ENCODE measurements around the gene RYR1.
"Not testable (repeated sequence)": the region's sequence is repeated elsewhere in the genome, so short reads cannot be mapped to it uniquely, and the experiment has no call there.

RYR1 gene

DNA sequence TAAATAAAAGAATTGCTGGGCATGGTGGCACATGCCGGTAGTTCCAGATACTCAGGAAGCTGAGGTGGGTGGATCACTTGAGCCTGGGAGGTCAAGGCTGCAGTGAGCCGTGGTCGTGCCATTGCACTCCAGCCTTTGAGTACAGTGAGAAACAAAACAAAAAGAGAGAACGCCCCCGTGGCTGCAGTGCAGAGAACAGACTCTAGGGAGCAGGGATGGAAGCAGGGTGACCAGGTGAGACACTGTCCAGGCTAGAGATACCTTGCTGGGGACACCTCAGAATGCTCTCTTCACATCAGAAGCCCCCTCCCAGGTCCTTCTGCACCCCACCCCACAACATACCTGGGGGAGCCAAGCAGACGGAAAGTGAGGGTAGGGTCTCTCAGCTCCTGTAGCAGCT, 159.4 kb downstream of the RYR1 start:
- TF ChIP-seq POLR2A (IDR thresholded peaks at IDR 0.05; ENCODE audit: low read depth, low read length) (no peak), POLR2AphosphoS5 (IDR thresholded peaks at IDR 0.05; ENCODE audit: low read depth, low read length) (no peak), TAF1 (IDR thresholded peaks at IDR 0.05; ENCODE audit: borderline replicate concordance, low read depth, low read length) (no peak)

GRCh38 chr19:38596057-38596981, 162.8 kb downstream of the RYR1 start:
- DNase-seq (ENCODE audit: insufficient read length): no peak
- TF ChIP-seq TAF1 (IDR thresholded peaks at IDR 0.05; ENCODE audit: borderline replicate concordance, low read depth, low read length) (no peak), POLR2A (IDR thresholded peaks at IDR 0.05; ENCODE audit: low read depth, low read length) (no peak), POLR2AphosphoS5 (IDR thresholded peaks at IDR 0.05; ENCODE audit: low read depth, low read length) (no peak)
- FAIRE-seq: no peak

More for the DNA sequence above, 159.4 kb downstream of the RYR1 start:
- FAIRE-seq (no peak), DNase-seq (ENCODE audit: insufficient read length) (no peak)

DNA sequence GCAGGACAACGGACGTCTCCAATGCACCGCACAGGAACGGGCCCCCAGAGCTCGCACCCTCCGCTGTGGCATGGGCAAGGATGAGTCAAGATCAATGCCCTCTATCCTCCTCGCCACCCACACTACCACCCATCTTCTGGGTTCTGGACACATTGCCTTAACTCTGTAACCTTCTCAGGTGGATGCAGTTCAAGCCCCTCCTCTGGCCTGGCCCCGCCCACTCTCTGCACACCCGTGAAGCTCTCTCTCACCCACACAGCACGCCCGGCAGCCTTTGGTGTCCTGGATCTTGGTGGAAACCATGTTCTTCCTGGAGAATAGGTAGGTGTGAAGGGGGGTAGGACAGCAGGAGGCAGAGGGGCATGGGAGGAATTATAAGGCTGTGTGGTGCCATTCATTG, 163.6 kb downstream of the RYR1 start:
- FAIRE-seq (no peak), DNase-seq (ENCODE audit: insufficient read length) (no peak)
- TF ChIP-seq POLR2A (IDR thresholded peaks at IDR 0.05; ENCODE audit: low read depth, low read length) (no peak), TAF1 (IDR thresholded peaks at IDR 0.05; ENCODE audit: borderline replicate concordance, low read depth, low read length) (no peak), POLR2AphosphoS5 (IDR thresholded peaks at IDR 0.05; ENCODE audit: low read depth, low read length) (no peak)

DNA sequence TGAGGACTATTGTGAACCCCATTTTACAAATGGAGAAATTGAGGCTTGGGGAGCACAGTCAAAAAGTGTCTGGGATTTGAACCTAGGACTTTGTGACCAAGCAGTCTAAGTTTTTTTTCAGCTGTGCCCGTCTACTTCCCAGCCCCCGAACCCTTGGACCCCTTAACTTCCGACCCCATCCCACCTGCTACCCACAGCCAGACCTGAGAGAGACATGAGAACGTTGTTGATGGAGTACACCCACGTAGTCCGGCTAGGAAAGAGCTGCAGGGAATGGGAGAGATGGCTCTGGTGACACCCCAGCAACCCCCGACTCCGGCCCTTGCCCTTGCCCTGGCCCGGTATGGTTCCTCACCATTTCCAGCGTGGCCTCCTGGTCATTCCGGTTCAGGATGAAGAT, 166.2 kb downstream of the RYR1 start:
- FAIRE-seq: no peak
- DNase-seq (ENCODE audit: insufficient read length): no peak
- no peak for TF ChIP-seq POLR2A (IDR thresholded peaks at IDR 0.05; ENCODE audit: low read depth, low read length)
- no peak for TF ChIP-seq TAF1 (IDR thresholded peaks at IDR 0.05; ENCODE audit: borderline replicate concordance, low read depth, low read length)
- TF ChIP-seq POLR2AphosphoS5 (IDR thresholded peaks at IDR 0.05; ENCODE audit: low read depth, low read length): no peak

GRCh38 chr19:38602856-38603255, 169.4 kb downstream of the RYR1 start:
- not testable (repeated sequence) for DNase-seq (ENCODE audit: insufficient read length); FAIRE-seq

DNA sequence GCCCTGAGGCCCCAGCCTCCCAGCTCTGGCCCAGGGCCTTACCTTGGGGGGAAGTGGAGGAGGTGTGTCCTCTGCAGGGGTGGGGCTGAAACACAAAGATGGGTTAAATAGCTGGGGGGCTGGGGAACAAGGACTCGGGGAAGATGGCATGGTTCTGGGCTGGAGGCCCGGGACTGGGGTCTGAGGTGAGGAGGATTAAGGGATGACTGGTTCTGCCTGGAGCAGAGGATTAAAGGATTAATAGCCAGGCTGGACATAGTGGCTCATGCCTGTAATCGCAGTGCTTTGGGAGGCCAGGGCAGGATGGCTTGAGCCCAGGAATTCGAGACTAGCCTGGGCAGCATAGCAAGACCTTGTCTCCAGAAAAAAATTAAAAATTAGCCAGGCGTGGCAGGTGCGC, 172.6 kb downstream of the RYR1 start:
- DNase-seq (ENCODE audit: insufficient read length): no peak
- FAIRE-seq: no peak
- TF ChIP-seq POLR2A (IDR thresholded peaks at IDR 0.05; ENCODE audit: low read depth, low read length) (no peak), TAF1 (IDR thresholded peaks at IDR 0.05; ENCODE audit: borderline replicate concordance, low read depth, low read length) (no peak), POLR2AphosphoS5 (IDR thresholded peaks at IDR 0.05; ENCODE audit: low read depth, low read length) (no peak)

- TF ChIP-seq TAF1 (IDR thresholded peaks at IDR 0.05; ENCODE audit: borderline replicate concordance, low read depth, low read length): no peak
- no peak for TF ChIP-seq POLR2A (IDR thresholded peaks at IDR 0.05; ENCODE audit: low read depth, low read length)
- TF ChIP-seq POLR2AphosphoS5 (IDR thresholded peaks at IDR 0.05; ENCODE audit: low read depth, low read length): no peak
- DNase-seq (ENCODE audit: insufficient read length): no peak
- FAIRE-seq: no peak
Measured at GRCh38 chr19:38614289-38614688, 180.8 kb downstream of the RYR1 start.

GRCh38 chr19:38615007-38615581, 181.6 kb downstream of the RYR1 start:
- no peak for DNase-seq (ENCODE audit: insufficient read length)
- TF ChIP-seq POLR2A (IDR thresholded peaks at IDR 0.05; ENCODE audit: low read depth, low read length): no peak
- no peak for FAIRE-seq

DNA sequence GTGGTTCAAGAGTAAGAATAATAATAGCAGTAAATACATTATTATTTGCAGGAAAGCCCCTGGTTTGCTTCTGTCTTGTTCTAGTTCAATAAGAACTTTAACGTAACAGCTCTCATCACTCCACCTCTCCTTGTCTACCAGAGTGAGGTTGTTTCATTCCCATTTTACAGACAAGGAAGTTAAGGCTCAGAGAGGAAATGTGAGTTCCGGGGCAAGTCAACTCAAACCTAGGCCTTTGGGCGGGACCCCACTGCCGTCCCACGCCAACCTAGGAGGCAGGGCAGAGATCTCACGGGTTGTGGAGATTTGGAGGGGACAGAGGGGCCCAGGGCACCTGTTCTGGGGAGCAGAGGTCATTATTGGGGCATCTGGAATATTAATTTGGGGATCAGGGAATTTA, 182.8 kb downstream of the RYR1 start:
- TF ChIP-seq POLR2A (IDR thresholded peaks at IDR 0.05; ENCODE audit: low read depth, low read length): peak; percentile 41; the same call in 1 of the 2 replicates
- no peak for TF ChIP-seq TAF1 (IDR thresholded peaks at IDR 0.05; ENCODE audit: borderline replicate concordance, low read depth, low read length)
- TF ChIP-seq POLR2AphosphoS5 (IDR thresholded peaks at IDR 0.05; ENCODE audit: low read depth, low read length): no peak
- FAIRE-seq (peak; percentile 36), DNase-seq (ENCODE audit: insufficient read length) (no peak)

DNA sequence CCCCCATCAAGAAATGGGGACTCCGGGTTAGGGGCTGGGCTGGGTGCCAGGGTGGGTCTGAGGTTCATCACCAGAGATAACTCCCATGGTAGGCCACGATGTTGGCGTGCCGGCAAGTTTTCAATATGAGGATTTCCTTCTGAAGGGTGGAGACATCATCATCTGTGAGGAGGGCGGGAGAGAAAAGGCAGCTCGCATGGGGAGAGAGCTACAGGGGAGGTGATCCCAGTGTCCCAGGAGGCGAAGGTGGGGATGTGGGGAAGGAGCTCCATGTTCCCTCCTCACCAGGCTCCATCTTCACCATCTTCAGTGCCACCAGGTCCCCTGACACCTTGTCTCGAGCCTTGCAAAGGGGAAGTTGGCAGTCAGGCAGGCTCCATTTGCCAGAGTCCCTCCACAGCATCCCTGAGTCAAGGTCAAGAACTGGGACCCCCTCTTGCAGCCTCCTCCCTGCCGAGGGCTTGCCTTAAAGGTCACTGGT, 183.8 kb downstream of the RYR1 start:
- FAIRE-seq (peak; percentile 67), DNase-seq (ENCODE audit: insufficient read length) (no peak)
- TF ChIP-seq TAF1 (IDR thresholded peaks at IDR 0.05; ENCODE audit: borderline replicate concordance, low read depth, low read length) (no peak), POLR2A (IDR thresholded peaks at IDR 0.05; ENCODE audit: low read depth, low read length) (no peak), POLR2AphosphoS5 (IDR thresholded peaks at IDR 0.05; ENCODE audit: low read depth, low read length) (no peak)

DNA sequence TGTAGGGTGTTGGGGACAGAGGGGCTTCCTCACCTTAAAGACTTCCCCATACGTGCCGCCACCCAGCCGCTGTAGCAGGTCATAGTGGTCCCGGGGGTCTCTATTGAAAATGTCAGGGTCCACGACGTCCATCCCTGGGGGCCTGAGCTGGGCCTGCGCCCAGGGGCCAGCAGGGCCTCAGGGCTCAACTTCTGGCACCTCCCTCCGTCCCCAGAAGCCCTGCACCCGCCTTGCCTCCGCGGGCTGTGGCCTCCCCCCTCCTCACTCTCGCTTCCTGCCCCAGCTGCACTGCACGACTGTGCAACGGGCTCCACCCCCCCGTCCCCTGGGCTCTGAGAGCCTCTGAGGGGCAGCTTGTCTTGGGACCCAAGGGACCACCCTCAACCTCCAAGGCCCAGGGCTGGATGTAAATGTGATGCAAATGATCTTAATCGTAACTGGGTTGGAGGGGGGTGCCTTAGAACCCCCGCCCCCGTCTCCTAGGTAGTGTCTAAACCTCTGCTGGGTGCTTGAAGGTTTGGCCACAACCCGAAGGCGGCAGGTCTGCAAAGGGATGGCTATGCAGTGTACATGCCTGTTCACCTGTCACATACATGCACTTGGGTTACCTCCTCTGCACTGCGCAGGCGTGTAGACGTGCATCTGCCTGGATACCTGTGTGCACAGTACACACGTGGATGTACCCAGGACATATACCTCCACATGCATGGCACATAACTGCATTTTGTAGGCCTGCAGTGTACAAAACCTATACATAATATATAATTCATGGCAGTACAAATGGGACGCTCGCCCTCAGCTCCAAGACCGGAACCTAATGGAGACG, 184.5 kb downstream of the RYR1 start, which contains the start of gene MAP4K1:
MAP4K1 (minus strand) TSS at position 190 of the 826 bp plus-strand sequence; CDS start at position 132, 58 bp downstream.
- peak; percentile 78 for DNase-seq (ENCODE audit: insufficient read length)
- TF ChIP-seq POLR2A (IDR thresholded peaks at IDR 0.05; ENCODE audit: low read depth, low read length) (peak; percentile 47; the same call in 1 of the 2 replicates), TAF1 (IDR thresholded peaks at IDR 0.05; ENCODE audit: borderline replicate concordance, low read depth, low read length) (no peak), POLR2AphosphoS5 (IDR thresholded peaks at IDR 0.05; ENCODE audit: low read depth, low read length) (peak; percentile 68; the same call in 1 of the 2 replicates)
- FAIRE-seq: peak; percentile 93

Data from GM12892 (cell line).